ENCODE data around the gene CBFA2T3. TPM values are rescaled to one million over a fixed set of nuclear protein-coding genes. Genes with fewer than 3 reads are reported as not detected.

Gene CBFA2T3
- total RNA-seq, 4 donors from 2014 or later = 0.95 to 7.3 (median 3.3) TPM

DNA sequence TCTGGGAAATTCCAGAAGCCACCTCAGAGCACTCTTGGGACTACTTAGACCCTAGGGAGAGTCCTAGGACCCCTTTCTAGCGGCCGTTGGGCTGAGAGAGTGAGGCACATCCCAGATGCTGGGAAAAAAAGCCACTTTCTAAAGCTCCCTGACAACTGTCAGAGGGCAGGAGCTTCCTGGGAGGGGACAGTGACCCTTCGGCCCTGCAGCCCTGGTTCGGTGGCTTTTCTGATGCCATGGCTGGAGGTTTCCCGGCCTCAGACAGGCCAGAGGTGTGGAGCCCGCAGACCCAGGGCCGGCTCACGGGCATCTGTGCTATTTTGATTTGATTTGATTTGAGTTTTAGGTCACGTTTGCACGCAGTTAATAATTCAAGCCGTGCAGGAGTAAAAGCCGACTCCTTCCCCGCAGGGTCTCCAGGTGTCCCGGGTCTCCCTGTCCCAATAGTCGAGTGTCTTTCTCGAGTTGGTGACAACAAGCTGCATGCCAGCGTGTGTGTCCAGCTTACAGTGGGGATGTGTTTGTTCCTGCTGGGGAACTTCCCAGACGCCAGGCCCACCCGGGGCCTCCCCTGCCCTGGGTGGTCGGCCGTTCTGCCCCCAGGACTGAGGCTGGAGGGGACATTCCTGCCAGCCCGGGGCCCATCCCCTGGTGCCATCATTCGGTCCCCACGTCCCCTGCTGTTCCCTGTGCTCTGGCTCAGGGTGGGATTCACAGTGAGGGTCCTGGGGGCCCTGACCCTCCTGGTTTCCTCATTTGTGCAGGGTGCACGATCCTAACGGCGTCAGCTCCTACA, 1.0 kb upstream of the CBFA2T3 start:
- no peak overlapping the region for H3K4me3 ChIP-seq
- H3K36me3 ChIP-seq = no peaks in the 10 kb centered on the region
- no peaks in the 10 kb centered on the region for H3K9me3 ChIP-seq
- no peak for TF ChIP-seq POLR2A (IDR thresholded peaks at IDR 0.05)
- no peak for TF ChIP-seq CTCF (IDR thresholded peaks at IDR 0.05 in 4 of 5, conservative IDR thresholded peaks at IDR 0.05 in 1 of 5)
- in situ Hi-C loops (cut with MboI; ENCODE audit: low sequenced_read_pairs in 4 of 4) = no loop called here
- H3K4me1 ChIP-seq = no peaks in the 10 kb centered on the region
- no peak overlapping the region for H3K27ac ChIP-seq
- ATAC-seq (no peak), DNase-seq (no peak)
- H3K27me3 ChIP-seq = peaks cover 0 to 35% (median 5%) of the 10 kb centered on the region in 3 donors
- intact Hi-C loops (cut with DNase I; ENCODE audit: low total_unique reads) = no loop called here

GRCh38 chr16:88976366-88977017, 515 bp downstream of the CBFA2T3 start:
- no peaks in the 10 kb centered on the region for H3K4me1 ChIP-seq
- intact Hi-C loops (cut with DNase I; ENCODE audit: low total_unique reads) (no loop called here), in situ Hi-C loops (cut with MboI; ENCODE audit: low sequenced_read_pairs in 4 of 4) (no loop called here)
- no peaks in the 10 kb centered on the region for H3K9me3 ChIP-seq
- no peak for DNase-seq
- H3K27ac ChIP-seq = no peak overlapping the region
- TF ChIP-seq POLR2A (IDR thresholded peaks at IDR 0.05) (no peak), CTCF (IDR thresholded peaks at IDR 0.05 in 4 of 5, conservative IDR thresholded peaks at IDR 0.05 in 1 of 5) (no peak)
- peak overlapping the region in 1 of 4 donors; percentile 30 for H3K4me3 ChIP-seq
- no peak for ATAC-seq
- H3K27me3 ChIP-seq = peaks cover 0 to 35% (median 5%) of the 10 kb centered on the region in 3 donors
- no peaks in the 10 kb centered on the region for H3K36me3 ChIP-seq

DNA sequence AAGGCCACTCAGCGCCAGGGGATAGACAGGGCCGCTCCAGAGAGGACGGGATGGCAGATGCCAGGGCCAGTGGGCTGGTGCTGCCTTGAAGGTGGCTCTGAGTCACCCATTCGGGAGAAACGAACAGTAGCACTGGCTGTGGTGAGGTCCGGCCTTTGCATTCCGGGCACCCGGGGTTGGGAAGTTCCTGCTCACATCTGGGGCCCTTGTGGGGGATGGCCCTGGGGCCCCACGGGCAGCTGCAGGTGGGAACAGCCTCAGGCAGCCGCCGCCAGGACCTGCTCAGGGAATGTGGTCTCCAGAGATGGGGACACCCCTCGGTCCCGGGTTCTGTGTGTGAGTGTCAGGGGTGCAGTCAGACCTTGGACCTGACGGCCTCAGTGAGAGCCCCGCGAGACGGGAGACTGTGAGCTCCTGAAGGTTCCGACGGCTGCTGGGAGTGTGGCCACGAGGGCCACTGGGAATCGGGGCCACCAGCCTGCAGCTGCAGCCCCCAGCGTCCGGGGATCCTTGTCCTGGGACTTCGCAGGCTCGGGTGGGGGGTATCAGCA, 1.4 kb downstream of the CBFA2T3 start:
- Histone ChIP-seq H3K4me3 (peak overlapping the region in 1 of 4 donors; percentile 30), H3K27ac (no peak overlapping the region), H3K4me1 (no peaks in the 10 kb centered on the region), H3K9me3 (no peaks in the 10 kb centered on the region), H3K36me3 (no peaks in the 10 kb centered on the region), H3K27me3 (peaks cover 0 to 35% (median 5%) of the 10 kb centered on the region in 3 donors)
- in situ Hi-C loops (cut with MboI; ENCODE audit: low sequenced_read_pairs in 4 of 4) = no loop called here
- intact Hi-C loops (cut with DNase I; ENCODE audit: low total_unique reads) = no loop called here
- ATAC-seq = no peak
- TF ChIP-seq POLR2A (IDR thresholded peaks at IDR 0.05) (no peak), CTCF (IDR thresholded peaks at IDR 0.05 in 4 of 5, conservative IDR thresholded peaks at IDR 0.05 in 1 of 5) (no peak)
- no peak for DNase-seq

DNA sequence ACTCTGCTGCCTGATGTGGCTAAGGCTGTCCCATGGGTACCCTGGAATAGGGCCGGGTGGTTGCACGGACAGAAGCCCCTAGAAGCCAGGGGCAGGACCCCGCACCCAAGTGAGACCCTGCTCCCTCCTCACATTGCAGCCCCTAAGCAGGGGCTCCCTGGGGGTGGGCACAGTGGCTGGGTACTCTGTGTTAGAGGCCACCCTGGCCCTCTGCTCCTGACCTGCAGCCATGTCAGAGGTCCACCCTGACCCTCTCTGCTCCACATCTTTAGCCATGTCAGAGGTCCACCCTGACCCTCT, 2.1 kb downstream of the CBFA2T3 start:
- no peaks in the 10 kb centered on the region for H3K36me3 ChIP-seq
- no peak for TF ChIP-seq CTCF (IDR thresholded peaks at IDR 0.05 in 4 of 5, conservative IDR thresholded peaks at IDR 0.05 in 1 of 5)
- in situ Hi-C loops (cut with MboI; ENCODE audit: low sequenced_read_pairs in 4 of 4) = no loop called here
- DNase-seq (no peak), ATAC-seq (no peak)
- no peak overlapping the region for H3K27ac ChIP-seq
- no peaks in the 10 kb centered on the region for H3K4me1 ChIP-seq
- no peaks in the 10 kb centered on the region for H3K9me3 ChIP-seq
- intact Hi-C loops (cut with DNase I; ENCODE audit: low total_unique reads) = no loop called here
- peaks cover 0 to 36% (median 5%) of the 10 kb centered on the region in 3 donors for H3K27me3 ChIP-seq
- no peak overlapping the region for H3K4me3 ChIP-seq
